HG02973 (cell line): ENCODE measurements around the gene VTI1A.
"Not testable (repeated sequence)": the region's sequence is repeated elsewhere in the genome, so short reads cannot be mapped to it uniquely, and the experiment has no call there.

ENCODE experiments used
- ATAC-seq: cut with Tn5 transposase; IDR thresholded peaks from one replicate; pipeline ENCODE4 v1.9.1; 2021; ENCODE audit warnings: moderate library complexity; ENCODE audit not compliant: unreplicated experiment

The VTI1A gene

GRCh38 chr10:112848228-112848627 is 401.2 kb downstream of the VTI1A start:
- ATAC-seq = no peak

DNA sequence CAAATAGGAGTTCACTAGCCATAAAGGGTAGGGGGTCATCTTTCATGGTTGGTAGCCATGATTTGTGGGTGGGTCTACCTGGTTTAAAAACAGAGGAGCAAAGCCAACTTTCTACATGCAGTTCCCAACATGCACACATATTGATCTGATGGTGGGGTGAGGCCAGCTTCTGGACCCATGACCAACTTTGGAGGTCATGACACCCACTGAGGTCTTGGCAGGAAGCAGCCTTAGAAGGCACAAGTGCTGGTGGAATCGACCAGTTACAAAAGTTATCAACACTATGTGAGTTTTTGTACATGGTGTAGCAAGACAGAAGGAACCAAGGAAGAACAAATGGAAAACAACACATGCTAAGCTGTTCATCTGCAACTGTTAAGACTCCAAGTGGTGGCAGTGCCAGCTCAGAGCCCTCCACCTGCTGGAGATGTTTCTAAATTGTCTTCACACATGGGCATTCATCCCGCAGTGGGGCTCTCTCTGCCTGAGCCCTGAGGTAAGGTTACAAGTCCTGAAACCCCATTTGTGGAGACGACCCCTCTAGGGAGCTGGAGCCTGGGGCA is 401.9 kb downstream of the VTI1A start:
- no peak for ATAC-seq

DNA sequence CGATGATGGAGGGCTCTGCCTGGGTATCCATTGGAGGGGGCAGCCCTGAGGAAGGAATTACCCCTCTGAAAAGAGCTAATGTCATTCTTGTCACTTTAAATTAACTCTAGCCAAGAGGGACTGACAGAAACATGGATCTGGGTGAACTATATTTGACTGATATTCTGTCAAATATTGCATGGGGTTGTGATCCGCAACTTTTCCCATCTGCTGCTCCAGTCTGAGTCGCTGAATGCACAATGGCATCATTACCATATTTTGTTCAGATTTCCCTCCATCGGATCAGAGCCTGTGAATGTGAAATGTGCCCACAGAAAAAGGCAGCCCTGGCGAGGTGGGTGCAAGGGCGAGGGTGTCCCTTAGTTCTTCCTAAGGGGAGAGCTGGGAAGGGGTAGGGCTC is 402.5 kb downstream of the VTI1A start:
- ATAC-seq = no peak

DNA sequence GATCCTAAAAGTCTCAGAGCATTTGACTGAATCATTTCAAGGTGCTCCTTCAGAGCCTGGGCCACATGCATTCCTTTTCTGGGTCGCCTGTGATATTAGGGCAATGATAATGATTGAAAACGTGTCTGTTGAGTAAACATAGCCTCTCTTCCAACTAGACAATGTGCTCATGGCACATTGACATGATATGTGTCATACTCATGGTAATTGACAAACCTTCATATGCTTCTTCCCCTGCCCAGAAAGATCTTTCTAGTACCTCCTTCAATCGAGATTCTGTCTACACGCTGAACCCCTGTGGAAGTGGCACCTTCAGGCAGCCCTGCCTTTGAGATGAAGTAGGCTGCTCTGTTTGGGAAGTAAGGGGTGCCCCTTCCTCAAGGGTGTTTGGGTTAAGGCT is 404.2 kb downstream of the VTI1A start:
- no peak for ATAC-seq

DNA sequence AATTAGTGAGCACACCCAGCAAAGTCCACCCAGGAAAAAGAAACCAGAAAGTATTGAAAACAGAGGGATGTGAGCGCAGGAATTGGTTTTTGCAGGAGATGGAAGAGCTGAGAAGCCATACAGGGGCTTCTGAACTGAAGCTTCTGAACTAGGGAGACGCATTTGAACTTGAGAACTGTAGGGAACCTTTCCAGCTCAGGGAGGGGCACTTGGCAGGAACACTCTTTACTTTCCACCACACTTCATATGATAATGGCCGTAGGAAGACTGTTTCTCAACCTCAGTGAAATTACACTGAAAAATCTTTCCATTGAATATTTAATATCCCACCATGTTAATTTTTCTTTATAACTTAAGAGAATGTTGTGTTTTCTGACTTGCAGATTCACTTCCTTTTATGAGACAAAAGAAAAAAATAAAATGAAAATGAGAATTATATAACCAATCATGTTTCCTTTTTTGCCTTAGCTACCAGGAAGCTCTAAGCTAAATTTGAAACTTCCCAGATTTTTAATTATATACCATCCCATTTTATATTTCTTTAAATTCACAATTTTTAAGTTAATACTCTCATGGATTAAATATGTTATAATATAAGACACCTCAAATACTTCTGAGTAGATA is 404.7 kb downstream of the VTI1A start:
- no peak for ATAC-seq

GRCh38 chr10:112852306-112852705 is 405.3 kb downstream of the VTI1A start:
- ATAC-seq = no peak

- no peak for ATAC-seq
Observed at GRCh38 chr10:112855134-112855533, 408.1 kb downstream of the VTI1A start.

- no peak for ATAC-seq
Observed at GRCh38 chr10:112857493-112857892, 410.5 kb downstream of the VTI1A start.

GRCh38 chr10:112858986-112859651 is 412.1 kb downstream of the VTI1A start:
- ATAC-seq = no peak

GRCh38 chr10:112859793-112860192 is 412.8 kb downstream of the VTI1A start:
- ATAC-seq = no peak

- ATAC-seq = not testable (repeated sequence)
Observed at GRCh38 chr10:112863461-112863860, 416.4 kb downstream of the VTI1A start.
